ENCODE measurements around the gene SORBS2.

Gene SORBS2

GRCh38 chr4:185669288-185669687, 142.7 kb downstream of the SORBS2 start:
- DNase-seq (ENCODE audit: low spot score): no peak

- no peak for DNase-seq (ENCODE audit: low spot score)
These were observed 145.8 kb downstream of the SORBS2 start for GRCh38 chr4:185666156-185666555.

DNA sequence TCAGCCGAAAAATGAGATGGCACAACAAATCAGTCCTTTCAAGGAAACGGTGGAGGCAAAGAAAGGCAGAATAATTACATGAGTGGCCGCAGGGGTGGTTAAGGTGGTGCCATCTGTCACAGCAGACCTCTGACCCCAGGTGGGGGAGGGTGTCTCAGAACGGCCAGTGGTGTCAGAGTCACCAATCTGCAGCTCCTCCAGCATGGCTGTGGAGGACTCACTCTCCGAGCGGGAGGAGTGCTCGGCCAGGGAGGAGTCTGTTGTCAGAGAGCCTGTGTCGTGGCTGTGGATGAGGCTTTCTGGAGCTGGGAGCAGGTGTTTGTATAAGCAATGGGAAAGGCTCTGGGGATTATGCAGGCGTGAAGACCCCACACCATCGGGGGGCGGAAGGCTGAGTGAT, 146.3 kb downstream of the SORBS2 start:
- no peak for DNase-seq (ENCODE audit: low spot score)

- DNase-seq (ENCODE audit: low spot score): no peak
These were observed 147.5 kb downstream of the SORBS2 start for GRCh38 chr4:185664481-185664880.

DNA sequence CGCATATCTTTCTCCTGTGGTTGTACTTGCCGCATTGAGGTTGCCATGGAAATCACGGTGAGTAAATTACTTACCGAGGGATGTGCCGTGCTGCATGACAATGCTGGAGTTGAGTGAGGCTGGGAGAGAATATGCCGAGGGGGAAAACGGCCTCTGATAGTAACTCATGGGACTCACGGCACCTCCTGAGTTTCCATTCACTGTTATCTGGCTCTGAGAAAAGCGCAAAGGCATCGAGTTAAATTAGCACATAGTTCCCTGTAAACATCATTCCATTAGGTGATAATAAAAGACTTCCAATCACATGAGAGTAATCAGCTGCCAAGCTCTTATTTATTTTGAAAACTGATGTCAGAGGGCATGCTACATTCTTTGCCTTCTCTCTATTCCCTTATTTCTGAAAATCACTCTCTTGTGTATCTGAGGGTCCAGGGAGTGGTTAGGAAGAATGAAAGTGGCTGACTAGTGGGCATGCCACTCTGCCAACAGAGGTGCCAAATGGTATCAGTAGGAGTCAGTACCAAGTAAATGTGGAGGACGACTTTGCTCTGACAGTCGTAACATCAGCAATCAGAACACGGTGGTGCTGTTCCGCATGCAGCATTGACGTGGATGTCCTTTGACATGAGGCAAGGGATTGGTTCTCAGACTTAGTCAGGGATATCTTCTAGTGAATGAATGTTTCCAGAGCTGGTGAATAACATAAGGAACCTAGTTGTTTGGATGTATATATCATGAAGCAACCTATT, 149.8 kb downstream of the SORBS2 start:
- no peak for DNase-seq (ENCODE audit: low spot score)

DNA sequence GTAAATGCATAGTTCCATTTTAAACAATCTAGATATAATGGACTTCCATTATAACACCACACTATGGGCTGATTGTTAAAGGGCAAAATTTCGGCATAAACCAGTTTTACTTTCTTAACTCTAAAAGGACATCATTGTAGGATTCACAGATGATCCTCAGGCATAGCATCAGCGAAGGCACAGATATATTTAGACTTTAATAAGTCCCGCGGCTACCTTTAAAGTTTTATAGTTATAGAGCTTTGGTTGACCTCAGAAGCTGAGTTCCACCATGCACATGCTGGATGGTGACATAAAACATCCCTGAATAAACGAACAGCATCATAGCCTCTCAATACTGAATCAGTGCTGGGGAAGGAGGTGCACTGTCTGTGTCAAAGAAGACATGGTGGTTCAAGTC, 151.7 kb downstream of the SORBS2 start:
- no peak for DNase-seq (ENCODE audit: low spot score)

DNA sequence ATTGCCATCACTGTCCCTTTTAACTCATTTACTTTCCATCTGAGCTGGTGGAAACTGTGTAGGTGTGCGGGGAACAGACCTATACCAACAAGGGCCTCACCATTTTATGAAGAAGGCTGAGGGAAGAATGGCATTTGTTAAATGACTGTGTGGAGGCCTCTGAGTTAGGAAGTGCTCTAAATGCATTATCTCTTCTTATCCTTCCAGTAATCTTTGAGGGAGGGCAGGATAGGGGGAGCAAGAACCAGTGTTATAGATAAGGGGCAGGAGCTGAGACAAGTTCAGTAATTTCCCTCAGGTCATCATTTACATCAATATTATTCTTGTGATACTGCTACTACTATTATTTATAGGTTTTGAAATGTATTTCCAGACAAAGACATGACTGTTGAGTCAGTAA, 154.3 kb downstream of the SORBS2 start:
- DNase-seq (ENCODE audit: low spot score): no peak

DNA sequence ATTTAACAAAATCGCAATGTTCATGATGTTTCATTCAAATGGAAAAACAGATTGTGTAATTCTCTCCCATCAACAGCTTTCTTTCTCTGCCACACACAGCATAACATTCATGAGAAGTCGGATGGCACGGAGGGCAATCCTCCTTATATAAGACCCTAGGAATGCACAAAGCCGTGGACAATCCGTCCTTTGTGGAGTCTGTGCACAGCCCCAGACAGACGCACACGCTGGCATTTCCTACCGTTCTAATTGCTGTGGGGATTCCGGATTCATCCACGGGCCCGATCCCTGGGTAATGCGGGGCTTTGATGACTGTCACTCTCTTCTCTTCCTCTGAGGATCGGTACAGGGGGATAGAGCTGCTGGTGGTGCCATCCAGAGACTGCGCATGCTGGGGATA, 154.8 kb downstream of the SORBS2 start:
- DNase-seq (ENCODE audit: low spot score): no peak

- DNase-seq (ENCODE audit: low spot score): no peak
These were observed 155.5 kb downstream of the SORBS2 start for GRCh38 chr4:185656467-185656931.

DNA sequence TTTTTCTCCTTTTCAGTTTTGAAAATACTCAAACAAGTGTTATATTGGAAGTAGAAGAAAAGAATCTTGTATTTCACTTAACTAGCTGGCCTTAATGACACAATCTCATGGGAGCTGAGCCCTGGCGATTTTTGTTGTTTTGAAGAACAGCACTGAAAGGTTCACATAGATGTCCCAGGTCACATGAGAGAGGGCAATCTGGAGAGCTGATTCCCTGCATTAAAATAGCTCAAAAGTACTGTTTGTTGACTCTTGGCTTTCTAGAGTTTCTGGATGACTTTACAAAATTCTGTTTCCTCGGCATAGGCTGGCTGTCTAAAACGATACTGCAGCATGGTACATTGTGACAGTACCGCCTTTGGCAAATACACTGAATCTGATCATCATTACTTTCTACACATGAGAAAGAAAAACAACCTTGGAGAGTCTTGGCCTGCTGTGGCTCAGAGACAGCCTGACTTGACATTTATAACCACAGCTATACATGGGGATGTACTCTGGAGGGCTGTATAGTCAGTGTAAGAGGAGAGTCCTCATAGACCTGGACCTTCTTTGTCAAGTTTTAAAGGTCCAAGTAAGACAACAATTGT, 156.9 kb downstream of the SORBS2 start:
- no peak for DNase-seq (ENCODE audit: low spot score)

DNA sequence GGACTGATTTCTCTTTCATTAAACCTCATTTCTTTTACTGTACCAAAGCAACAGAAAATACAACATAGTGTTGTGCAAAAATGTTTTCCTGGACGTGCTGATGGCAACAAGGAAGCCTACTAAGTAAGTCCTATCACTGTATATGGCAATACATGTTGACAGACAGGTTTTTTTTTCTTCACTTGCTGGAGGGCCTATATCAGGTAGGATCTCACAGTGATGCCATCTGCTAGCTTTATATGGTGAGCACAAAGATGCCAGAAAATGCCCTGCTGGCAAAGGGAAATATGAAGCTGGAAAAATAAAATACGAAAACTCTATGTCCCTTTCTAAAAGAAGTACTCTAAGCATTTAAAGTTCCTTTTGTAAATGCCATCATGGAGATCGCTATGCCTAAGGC, 157.7 kb downstream of the SORBS2 start:
- no peak for DNase-seq (ENCODE audit: low spot score)

DNA sequence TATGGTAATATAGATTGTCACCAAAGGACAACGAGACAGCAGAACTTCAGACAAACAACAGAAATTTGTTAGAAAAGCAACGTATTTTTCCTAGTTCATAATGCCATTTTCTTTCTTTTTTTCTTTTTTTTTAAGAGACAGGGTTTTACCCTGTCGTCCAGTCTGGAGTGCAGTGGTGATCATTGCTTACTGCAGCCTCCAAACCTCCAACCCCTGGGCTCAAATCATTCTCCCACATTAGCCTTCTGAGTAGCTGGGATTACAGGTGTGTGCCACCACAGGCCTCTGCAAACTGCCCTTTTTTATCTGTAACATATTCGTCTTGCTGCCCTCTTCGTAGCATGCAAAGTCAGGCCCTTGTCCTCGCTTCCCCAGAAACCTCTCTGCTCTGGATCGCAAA, 160.1 kb downstream of the SORBS2 start:
- DNase-seq (ENCODE audit: low spot score): no peak

GRCh38 chr4:185651137-185651677, 160.8 kb downstream of the SORBS2 start:
- DNase-seq (ENCODE audit: low spot score): no peak

DNA sequence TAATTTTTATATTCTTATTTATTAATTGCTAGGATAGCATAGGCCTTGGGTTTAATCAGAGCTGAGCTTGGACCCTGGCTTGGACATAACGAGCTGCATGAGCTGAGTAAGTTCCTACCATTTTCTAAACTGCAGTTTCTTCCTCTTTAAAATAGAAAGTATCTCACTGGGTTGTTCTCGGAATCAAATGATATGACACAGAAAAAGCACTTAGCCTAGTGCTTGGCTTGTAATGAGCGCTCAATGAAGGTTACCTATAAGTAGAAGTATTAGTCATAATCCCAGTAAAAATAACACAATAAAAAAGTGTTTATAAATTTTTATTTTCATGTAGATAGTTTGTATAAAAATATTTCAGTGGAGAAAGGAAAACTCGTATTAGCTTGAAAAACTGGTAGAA, 163.4 kb downstream of the SORBS2 start:
- DNase-seq (ENCODE audit: low spot score): no peak

GRCh38 chr4:185645403-185645802, 166.6 kb downstream of the SORBS2 start:
- no peak for DNase-seq (ENCODE audit: low spot score)

DNA sequence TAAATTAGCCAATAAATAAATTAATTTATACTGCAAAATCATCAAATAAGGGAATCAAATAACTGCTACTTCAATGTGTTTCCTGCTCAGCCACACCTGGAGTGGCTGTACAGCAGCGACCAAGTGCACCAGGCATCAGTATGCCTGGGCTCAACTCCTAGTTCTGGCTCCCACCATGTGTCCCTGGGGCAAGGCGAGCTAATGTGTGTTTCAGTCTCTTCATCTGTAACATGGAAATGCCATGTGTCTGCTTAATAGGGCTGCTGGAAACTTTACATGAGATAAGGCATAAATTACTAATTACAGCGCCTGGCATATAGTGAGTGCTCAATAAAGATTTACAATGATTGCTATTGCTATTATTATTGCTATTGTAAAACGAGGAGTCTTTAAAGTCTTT, 167.6 kb downstream of the SORBS2 start:
- no peak for DNase-seq (ENCODE audit: low spot score)

DNA sequence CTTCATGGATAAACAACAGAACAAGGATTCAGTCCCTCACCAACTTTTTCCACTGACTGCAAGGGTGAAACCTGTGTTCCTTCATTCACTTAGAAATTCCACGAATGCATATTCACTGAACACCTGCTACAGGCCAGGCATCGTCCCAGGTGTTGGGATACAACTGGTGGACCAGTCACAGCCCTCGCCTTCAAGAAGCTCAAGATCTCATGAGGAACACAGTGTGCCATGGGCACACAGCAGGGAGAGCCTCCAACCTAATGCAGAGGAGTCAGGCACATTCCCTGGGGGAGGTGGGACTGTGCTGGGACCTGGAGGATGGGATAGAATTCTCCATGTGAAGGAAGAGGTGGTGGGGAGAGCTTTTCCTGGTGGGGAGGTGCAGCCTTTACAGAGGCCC, 169.1 kb downstream of the SORBS2 start:
- DNase-seq (ENCODE audit: low spot score): no peak

- no peak for DNase-seq (ENCODE audit: low spot score)
These were observed 171.0 kb downstream of the SORBS2 start for GRCh38 chr4:185640811-185641675.

DNA sequence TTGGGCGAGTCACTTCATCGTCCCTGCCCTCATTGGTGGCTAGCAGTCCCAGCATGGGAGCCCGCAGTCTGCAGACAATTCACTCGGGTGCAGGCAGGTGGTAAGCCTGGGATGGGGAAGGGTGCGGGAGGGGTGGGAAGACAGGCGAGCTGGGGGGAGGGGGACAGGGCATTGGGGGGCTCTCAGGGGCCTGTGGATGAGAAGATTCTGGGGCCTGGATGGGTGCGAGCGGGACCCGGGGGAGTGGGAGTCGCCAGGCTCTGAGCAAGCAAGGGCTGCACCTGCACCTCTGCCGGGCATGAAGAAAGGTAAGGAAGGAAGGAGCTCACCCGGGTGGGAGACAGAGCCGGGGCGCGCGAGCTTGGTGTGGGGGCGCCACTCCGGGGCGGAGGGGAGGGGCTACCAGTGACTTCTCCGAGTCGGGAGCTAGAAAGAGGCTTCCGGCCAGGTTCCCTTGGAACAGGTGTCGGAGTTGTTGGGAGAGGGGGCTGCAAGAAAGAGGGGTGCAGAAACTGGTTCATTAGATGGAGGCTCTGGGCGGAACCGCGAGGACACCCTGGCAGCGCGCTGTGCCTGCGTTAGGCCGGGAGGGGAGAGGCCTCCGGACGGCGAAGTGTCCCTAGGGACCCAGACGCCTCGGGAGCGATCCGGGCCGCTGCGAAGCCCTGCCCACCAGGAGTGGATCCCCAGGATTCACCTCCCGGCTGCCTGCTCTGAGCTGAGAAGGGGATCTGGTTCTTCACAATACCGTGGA, 173.3 kb downstream of the SORBS2 start:
- no peak for DNase-seq (ENCODE audit: low spot score)

DNA sequence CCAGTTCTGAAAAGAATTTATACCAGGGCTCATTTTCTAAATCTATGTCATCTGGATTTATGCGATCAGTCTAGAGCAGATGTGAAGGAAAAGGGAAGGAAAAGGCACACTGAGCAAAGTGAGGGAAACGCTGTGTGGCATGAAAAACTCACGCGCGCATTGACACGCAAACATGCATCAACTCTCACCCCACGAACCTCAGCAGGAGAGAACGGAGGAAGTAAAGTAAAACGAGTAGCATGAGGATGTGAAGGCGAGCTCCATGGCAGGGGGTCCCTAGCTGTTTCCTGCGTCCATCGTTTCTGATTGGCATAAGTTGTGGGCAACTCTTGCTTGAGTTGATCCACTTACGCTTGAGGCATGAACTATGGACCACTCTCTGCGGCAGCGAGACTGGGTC, 173.9 kb downstream of the SORBS2 start:
- no peak for DNase-seq (ENCODE audit: low spot score)

DNA sequence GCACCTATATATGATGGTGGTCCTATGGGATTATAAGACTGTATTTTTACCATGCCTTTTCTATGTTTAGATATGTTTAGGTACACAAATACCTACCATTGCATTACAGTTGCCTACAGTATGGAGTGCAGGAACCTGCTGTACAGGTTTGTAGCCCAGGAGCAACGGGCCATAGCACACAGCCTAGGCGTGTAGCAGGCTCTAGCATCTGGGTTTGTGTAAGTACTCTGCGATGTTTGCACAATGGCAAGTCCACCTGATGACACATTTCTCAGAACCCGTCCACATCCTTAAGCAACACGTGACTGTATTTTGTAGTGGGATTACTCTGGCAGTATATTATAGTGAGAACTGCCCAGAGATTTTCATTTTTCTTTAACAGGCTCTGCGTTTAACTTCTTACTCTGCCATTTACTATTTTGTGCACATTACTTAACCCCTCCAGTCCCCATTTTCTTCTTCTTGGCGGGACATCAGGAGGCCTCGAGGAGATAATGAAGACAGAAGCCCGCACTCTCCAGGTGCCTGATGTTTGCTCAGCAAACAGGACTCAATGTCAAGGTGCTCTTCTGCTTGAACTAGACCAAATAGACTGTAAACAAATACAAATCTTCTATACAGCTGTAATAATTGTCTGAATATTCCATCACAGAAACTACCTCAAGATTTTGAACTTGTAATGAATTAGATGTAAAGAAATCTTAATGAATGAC, 174.7 kb downstream of the SORBS2 start:
- DNase-seq (ENCODE audit: low spot score): no peak
